Progenitor cell of endocrine pancreas (in vitro differentiated cells): ENCODE results near the gene NCBP2L. TPM values are rescaled to one million over a fixed set of nuclear protein-coding genes. Genes with fewer than 3 reads are reported as not detected.
"Not testable (repeated sequence)": the region's sequence is repeated elsewhere in the genome, so short reads cannot be mapped to it uniquely, and the experiment has no call there.

ENCODE experiments used
- DNase-seq: peaks from one replicate; pipeline ENCODE4 v3.0.0; 2021; ENCODE audit warnings: low spot score; ENCODE audit not compliant: unreplicated experiment
- H3K27ac Mint-ChIP-seq: 2 replicates; pipeline ENCODE4 v1.8.0; 2021; ENCODE audit warnings: mild to moderate bottlenecking, moderate library complexity, mixed read lengths
- H3K27me3 Mint-ChIP-seq: 2 replicates; pipeline ENCODE4 v1.8.0; 2021; ENCODE audit warnings: mixed read lengths
- H3K36me3 Mint-ChIP-seq: 2 replicates; pipeline ENCODE4 v1.8.0; 2022; ENCODE audit warnings: mixed read lengths; ENCODE audit not compliant: insufficient read depth
- H3K4me1 Mint-ChIP-seq: 2 replicates; pipeline ENCODE4 v1.8.0; 2021; ENCODE audit warnings: low read depth, mixed read lengths
- H3K4me3 Mint-ChIP-seq: 2 replicates; pipeline ENCODE4 v1.8.0; 2021; ENCODE audit warnings: low read depth, mild to moderate bottlenecking, moderate library complexity, mixed read lengths
- H3K9me3 Mint-ChIP-seq: 2 replicates; pipeline ENCODE4 v1.8.0; 2021; ENCODE audit warnings: low read depth, mixed read lengths
- CTCF ChIP-seq: fragments of 200-600 bp; sonication (generic); IDR thresholded peaks from one replicate; pipeline ENCODE4 v1.5.0; 2021; ENCODE audit warnings: antibody characterized with exemption, mild to moderate bottlenecking; ENCODE audit not compliant: unreplicated experiment
- total RNA-seq: library from RNA; stranded (reverse); gene quantifications from 2 replicates; pipeline ENCODE4 v1.2.1, GENCODE V29; 2021

NCBP2L gene
- total RNA-seq, 1 donor from 2014 or later: not detected

- peak; percentile 47 for DNase-seq
- no peak overlapping the region for H3K27ac Mint-ChIP-seq
- no peaks in the 10 kb centered on the region for H3K36me3 Mint-ChIP-seq
- H3K27me3 Mint-ChIP-seq: peaks cover 36% of the 10 kb centered on the region
- peak; percentile 75 for TF ChIP-seq CTCF
- H3K9me3 Mint-ChIP-seq: peaks cover 3% of the 10 kb centered on the region
- peak overlapping the region; percentile 71 for H3K4me3 Mint-ChIP-seq
- H3K4me1 Mint-ChIP-seq: peaks cover 7% of the 10 kb centered on the region
Measured at GRCh38 chrX:107776649-107777535, 641 bp upstream of the NCBP2L start.

GRCh38 chrX:107780525-107780924 is 3.0 kb downstream of the NCBP2L start:
- no peak for DNase-seq
- Mint-ChIP-seq H3K27me3 (peaks cover 13% of the 10 kb centered on the region), H3K4me1 (peaks cover 8% of the 10 kb centered on the region), H3K9me3 (peaks cover 7% of the 10 kb centered on the region), H3K4me3 (no peak overlapping the region), H3K36me3 (no peaks in the 10 kb centered on the region), H3K27ac (no peak overlapping the region)
- TF ChIP-seq CTCF: no peak

- no peak for TF ChIP-seq CTCF
Measured at GRCh38 chrX:107787827-107788226, 10.3 kb downstream of the NCBP2L start.

GRCh38 chrX:107804427-107804826 is 26.9 kb downstream of the NCBP2L start:
- Mint-ChIP-seq H3K27me3 (peaks cover 3% of the 10 kb centered on the region), H3K4me1 (no peaks in the 10 kb centered on the region), H3K4me3 (no peak overlapping the region), H3K36me3 (no peaks in the 10 kb centered on the region), H3K9me3 (peaks cover 24% of the 10 kb centered on the region), H3K27ac (no peak overlapping the region)
- no peak for DNase-seq
- no peak for TF ChIP-seq CTCF

More at GRCh38 chrX:107787827-107788226, 10.3 kb downstream of the NCBP2L start:
- Mint-ChIP-seq H3K27ac (no peak overlapping the region), H3K4me1 (peaks cover 4% of the 10 kb centered on the region), H3K36me3 (no peaks in the 10 kb centered on the region), H3K4me3 (no peak overlapping the region), H3K9me3 (peaks cover 4% of the 10 kb centered on the region), H3K27me3 (no peaks in the 10 kb centered on the region)
- no peak for DNase-seq

GRCh38 chrX:107805179-107805578 is 27.6 kb downstream of the NCBP2L start:
- Mint-ChIP-seq H3K9me3 (peaks cover 19% of the 10 kb centered on the region), H3K4me1 (no peaks in the 10 kb centered on the region), H3K27ac (no peak overlapping the region), H3K27me3 (peaks cover 3% of the 10 kb centered on the region), H3K4me3 (no peak overlapping the region), H3K36me3 (no peaks in the 10 kb centered on the region)
- TF ChIP-seq CTCF: no peak
- DNase-seq: no peak

- DNase-seq, H3K4me3 Mint-ChIP-seq, H3K36me3 Mint-ChIP-seq, H3K4me1 Mint-ChIP-seq, H3K27me3 Mint-ChIP-seq, H3K27ac Mint-ChIP-seq: not testable (repeated sequence)
- H3K9me3 Mint-ChIP-seq: peaks cover 14% of the 10 kb centered on the region
Measured at GRCh38 chrX:107810053-107810452, 32.5 kb downstream of the NCBP2L start.
